Measurements from ENCODE around the gene PIGO. TPM values are rescaled to one million over a fixed set of nuclear protein-coding genes. Genes with fewer than 3 reads are reported as not detected.

PIGO gene
- total and polyA plus RNA-seq, 2 of the 4 experiments (the other 2 are of a cell fraction): 9.3 to 18.2 TPM

GRCh38 chr9:35140093-35140492 lies 43.7 kb upstream of the PIGO start:
- Histone ChIP-seq H4K20me1 (ENCODE audit: insufficient read depth, low read length) (no peaks in the 10 kb centered on the region), H3K79me1 (ENCODE audit: low read depth in 1 of 2, low read length in 2 of 2) (no peaks in the 10 kb centered on the region), H2BK5ac (ENCODE audit: low read depth, low read length, poor library complexity, severe bottlenecking) (no peak overlapping the region), H3K9me1 (ENCODE audit: insufficient read depth, low read length) (no peaks in the 10 kb centered on the region), H2AK9ac (replicated peaks; ENCODE audit: low read depth, low read length, poor library complexity) (no peak overlapping the region), H3K9ac (ENCODE audit: low read depth, low read length) (no peak overlapping the region), H3K23ac (ENCODE audit: low read depth, low read length) (no peak overlapping the region), H4K8ac (ENCODE audit: low read depth in 2 of 2, low read length in 2 of 2) (no peak overlapping the region), H3K36me3 (ENCODE audit: control insufficient read depth, insufficient read depth, low read length) (no peaks in the 10 kb centered on the region), H2AFZ (replicated peaks; ENCODE audit: low read length, poor library complexity) (no peak overlapping the region), H3K4me2 (ENCODE audit: low read depth, low read length) (no peak overlapping the region), H3K14ac (replicated peaks; ENCODE audit: low read depth, low read length) (no peak overlapping the region), H2BK120ac (ENCODE audit: low read depth, low read length) (no peak overlapping the region), H2BK15ac (ENCODE audit: low read depth, low read length) (no peak overlapping the region), H3K18ac (ENCODE audit: low read depth, low read length) (no peak overlapping the region), H3K9me3 (ENCODE audit: control insufficient read depth, insufficient read depth, low read length) (peaks cover 17% of the 10 kb centered on the region), H3K56ac (ENCODE audit: extremely low read depth, insufficient read depth, low read length) (no peak overlapping the region), H4K5ac (ENCODE audit: low read depth, low read length) (no peak overlapping the region), H3K27me3 (ENCODE audit: control insufficient read depth, insufficient read depth, low read length) (peaks cover 2% of the 10 kb centered on the region; the same call in 1 of the 2 replicates), H3K4me3 (ENCODE audit: insufficient read depth, low read depth, low read length) (no peak overlapping the region), H2AK5ac (ENCODE audit: low read depth, low read length) (no peak overlapping the region), H3K4me1 (ENCODE audit: control insufficient read depth, insufficient read depth, low read length) (no peaks in the 10 kb centered on the region), H3K27ac (ENCODE audit: insufficient read depth, low read length) (no peak overlapping the region), H4K91ac (ENCODE audit: insufficient read depth, low read depth, low read length) (no peak overlapping the region), H3K4ac (ENCODE audit: low read depth, low read length) (no peak overlapping the region), H2BK20ac (ENCODE audit: low read depth, low read length) (no peak overlapping the region)
- ChIA-PET CTCF (no interaction called here), POLR2A (ENCODE audit: unreplicated experiment) (no interaction called here)
- intact Hi-C loops (cut with micrococcal nuclease) (no loop called here), in situ Hi-C loops (cut with MboI; ENCODE audit: low sequenced_read_pairs) (no loop called here), dilution Hi-C loops (cut with HindIII; ENCODE audit: low sequenced_read_pairs, unreplicated experiment) (no loop called here)
- no peak for TF ChIP-seq POLR2A (IDR thresholded peaks at IDR 0.05; ENCODE audit: low read depth, low read length)
- no peak for TF ChIP-seq CTCF (conservative IDR thresholded peaks at IDR 0.05; ENCODE audit: low read depth, low read length)
- peak; percentile 96 for TF ChIP-seq MAFK (IDR thresholded peaks at IDR 0.05; ENCODE audit: low read depth, low read length)
- no peak for TF ChIP-seq ELK1 (IDR thresholded peaks at IDR 0.05; ENCODE audit: borderline replicate concordance, low read depth, low read length)
- no peak for TF ChIP-seq RAD21 (IDR thresholded peaks at IDR 0.05; ENCODE audit: low read length)
- no peak for TF ChIP-seq MXI1 (IDR thresholded peaks at IDR 0.05; ENCODE audit: borderline replicate concordance, low read depth, low read length)
- TF ChIP-seq CHD1 (IDR thresholded peaks at IDR 0.05; ENCODE audit: low read depth, low read length): no peak
- ATAC-seq (ENCODE audit: low read depth): no peak
- DNase-seq: no peak
- no CpG with 5 or more reads among the region's 2 CpGs for WGBS, 2 experiments (ENCODE audit: extremely low coverage in 2 of 2, insufficient read length in 1 of 2)
- no TSS peak for BruUV-seq (replicated peaks)
